Glomerular visceral epithelial cell (primary cell): ENCODE measurements around the gene RIBC2.
"Not testable (repeated sequence)": the region's sequence is repeated elsewhere in the genome, so short reads cannot be mapped to it uniquely, and the experiment has no call there.

ENCODE experiments used
- DNase-seq: peaks from one replicate; pipeline ENCODE4 v3.0.0-alpha.2; 2016; ENCODE audit errors: extremely low spot score

RIBC2 gene, protein sequence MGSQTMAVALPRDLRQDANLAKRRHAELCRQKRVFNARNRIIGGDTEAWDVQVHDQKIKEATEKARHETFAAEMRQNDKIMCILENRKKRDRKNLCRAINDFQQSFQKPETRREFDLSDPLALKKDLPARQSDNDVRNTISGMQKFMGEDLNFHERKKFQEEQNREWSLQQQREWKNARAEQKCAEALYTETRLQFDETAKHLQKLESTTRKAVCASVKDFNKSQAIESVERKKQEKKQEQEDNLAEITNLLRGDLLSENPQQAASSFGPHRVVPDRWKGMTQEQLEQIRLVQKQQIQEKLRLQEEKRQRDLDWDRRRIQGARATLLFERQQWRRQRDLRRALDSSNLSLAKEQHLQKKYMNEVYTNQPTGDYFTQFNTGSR

DNA sequence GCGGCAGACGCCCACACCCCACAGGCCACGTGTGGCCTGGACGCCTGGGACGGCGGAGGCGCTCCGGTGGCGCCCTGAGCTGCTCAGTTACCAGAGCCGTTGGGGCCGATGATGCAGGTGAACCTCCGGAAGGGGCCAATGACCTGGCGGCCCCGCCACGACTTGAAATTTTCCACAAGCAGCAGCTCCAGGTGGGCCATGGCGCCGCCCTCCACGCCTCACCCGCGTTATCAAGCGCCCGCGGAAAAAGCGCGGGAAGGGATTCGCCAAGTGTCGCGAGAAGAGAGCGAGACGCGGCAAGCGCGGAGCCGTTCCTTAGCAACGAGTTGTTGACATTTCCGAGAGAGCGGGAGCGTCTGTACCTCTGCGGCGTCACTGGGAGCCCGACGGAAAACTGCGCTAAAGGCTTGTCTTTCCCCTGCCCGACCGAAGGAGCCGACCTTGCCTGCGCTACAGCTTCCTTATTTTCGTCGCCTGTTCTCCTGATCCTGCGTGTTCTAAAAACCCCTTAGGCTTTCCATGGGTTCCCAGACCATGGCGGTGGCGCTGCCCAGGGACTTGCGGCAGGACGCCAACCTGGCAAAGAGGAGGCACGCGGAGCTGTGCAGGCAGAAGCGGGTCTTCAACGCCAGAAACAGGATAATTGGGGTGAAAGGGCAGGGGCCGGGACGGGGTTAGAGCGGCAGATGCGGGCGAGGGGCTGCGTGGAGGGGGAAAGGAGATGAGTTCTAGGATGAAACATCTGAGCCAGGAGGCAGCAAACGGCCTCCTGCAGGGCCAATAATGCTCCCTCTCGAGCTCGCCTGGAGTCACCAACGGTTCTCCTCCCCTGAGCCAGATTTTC lies at the start of gene RIBC2, which contains the start of gene SMC1B:
Gene RIBC2, plus strand, starts transcription at position 326 of the 844 bp plus-strand sequence. Its CDS starts 194 bp downstream, at position 520.
Gene SMC1B, minus strand, starts transcription at position 232 of the 844 bp plus-strand sequence. Its CDS starts 32 bp downstream, at position 200.
- DNase-seq: peak; percentile 45

DNA sequence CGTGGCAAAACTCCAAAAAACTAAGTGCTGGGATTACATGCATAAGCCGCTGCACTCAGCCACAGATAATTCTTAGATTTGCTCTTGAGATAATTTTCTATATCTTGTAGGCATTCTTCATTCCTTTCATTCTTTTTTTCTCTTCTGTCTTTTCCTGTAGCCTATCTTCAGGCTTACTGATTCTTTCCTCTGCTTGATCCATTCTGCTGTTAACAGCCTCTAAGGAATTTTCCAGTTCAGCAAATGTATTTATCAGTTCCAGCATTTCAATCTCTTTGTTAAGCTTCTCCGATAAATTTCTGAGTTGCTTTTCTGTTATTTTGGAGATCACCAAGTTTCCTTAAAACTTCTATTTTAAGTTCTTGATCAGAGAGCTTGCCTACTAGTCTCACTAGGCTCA lies 46.8 kb upstream of the RIBC2 start:
- DNase-seq: no peak

DNA sequence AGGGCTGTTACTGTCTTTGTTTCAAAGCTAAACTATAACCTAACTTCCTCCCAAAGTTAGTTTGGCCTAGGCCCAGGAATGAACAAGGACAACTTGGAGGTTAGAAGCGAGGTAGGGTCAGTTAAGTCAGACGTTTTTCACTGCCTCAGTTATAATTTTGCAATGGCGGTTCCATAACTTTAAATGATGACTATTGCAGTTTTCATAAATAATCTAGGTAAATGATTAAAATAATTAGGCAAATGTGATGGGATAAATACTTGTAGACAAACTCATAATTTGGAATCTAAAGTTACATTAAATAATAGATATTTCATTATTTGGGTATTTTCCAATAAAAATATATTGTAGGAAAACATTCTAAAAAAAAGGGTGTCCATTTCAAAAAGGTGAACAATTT lies 39.9 kb upstream of the RIBC2 start:
- not testable (repeated sequence) for DNase-seq

DNA sequence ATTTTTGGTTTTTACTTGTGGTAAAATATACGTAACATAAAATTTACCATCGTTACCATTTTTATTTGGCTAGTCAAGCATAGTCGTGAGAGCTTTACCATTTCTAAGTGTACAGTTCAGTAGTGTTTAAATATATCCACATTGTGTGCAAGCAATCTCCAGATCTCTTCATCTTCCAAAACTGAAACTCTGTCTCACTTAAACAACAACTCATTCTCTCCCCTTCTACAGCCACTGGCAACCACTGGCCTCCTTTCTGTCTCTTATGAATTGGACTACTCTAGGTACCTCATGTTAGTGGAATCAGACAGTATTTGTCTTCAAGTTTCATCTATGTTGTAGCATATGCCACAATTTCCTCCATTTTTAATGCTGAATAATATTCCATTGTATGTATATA lies 37.5 kb upstream of the RIBC2 start:
- DNase-seq: no peak

DNA sequence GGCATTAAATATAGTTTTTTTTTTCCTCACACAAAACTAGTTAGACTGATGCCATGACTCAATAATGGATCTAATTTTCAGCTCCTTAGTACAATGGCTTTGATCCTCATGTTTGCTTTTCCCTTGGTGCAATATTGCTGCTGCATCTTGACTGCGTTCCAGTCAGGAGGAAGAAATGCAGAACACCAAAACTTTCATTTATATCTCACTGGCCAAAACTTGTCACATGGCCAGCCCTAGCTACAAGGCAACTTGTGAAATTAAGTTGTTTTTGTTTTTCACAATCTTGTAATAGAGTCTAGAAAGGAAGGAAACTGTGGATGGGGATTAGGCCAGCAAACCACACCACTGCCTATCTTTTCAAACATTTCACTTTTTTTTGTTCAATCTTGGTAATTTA lies 36.8 kb upstream of the RIBC2 start:
- no peak for DNase-seq

DNA sequence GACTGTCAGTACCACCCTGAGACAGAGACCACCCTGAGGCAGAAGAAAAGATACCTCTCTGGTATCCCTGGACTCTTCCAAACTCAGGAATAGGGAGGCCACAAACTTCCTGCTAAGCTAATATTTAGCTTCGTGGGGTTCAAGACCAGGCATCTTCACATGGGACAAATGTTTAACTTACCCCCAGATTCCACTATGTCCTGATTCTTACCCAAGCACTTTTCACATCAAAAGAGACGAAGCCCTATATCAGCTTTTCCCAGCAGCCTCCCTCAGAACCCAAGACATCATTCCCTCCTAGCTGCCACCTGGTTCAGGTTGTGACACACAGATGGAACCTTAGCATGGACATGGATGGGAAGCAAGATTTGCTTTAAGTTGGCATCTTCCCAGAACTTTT lies 32.1 kb upstream of the RIBC2 start:
- no peak for DNase-seq

DNA sequence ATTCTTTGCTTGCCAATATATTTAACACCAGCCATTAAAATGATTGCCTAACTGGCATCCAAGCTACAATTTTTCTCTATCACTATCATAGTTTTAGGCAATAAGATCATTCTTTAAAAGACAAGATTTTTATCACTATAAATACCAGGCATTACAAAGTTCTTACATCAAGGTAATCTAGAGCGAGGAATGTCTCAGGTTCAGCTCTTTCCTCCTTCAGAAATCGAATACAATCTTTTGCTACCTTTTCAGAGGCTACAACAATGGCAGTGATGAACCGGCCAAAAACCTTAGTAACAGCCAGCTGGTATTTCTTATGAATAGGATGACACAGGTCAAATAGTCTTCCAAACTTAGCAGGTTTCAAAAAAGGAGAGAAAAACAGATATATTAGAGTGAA lies 23.9 kb upstream of the RIBC2 start:
- no peak for DNase-seq

DNA sequence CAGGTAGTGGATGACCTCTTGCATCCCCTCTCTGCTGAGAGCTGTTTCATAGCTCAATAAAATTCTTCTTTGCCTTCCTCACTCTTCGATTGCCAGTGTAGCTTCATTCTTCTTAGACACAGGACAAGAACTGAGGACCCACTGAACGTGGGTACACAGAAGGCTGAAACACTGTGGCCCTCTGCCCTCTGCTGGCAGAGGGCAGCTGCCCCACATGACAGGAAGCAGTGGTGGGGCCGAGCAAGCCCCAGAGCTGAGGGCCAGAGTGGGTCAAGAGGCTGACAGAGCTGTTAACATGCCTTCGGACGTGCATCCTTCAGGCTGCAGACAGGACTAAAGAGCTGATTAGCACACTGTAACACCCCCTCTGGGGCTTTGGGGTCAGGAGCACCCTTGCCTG lies 15.7 kb upstream of the RIBC2 start:
- DNase-seq: no peak

DNA sequence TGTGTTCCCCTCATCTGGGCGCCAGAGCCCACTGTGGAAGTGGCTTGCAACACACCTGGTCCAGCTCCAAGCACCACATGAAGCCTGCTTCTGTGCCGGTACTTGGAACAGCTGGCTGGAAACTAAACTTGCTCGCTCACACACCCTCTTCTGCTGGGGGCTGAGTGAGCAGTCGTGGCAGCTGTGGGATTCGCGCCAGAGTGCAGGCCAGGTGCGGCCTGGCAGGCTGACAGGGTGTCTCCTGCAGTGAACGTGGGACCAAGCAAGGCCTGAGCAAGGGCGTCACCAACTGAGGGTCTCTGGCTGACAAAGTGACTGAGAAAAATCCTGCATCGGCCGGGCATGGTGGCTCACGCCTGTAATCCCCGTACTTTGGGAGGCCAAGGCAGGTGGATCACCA lies 15.3 kb upstream of the RIBC2 start:
- no peak for DNase-seq

DNA sequence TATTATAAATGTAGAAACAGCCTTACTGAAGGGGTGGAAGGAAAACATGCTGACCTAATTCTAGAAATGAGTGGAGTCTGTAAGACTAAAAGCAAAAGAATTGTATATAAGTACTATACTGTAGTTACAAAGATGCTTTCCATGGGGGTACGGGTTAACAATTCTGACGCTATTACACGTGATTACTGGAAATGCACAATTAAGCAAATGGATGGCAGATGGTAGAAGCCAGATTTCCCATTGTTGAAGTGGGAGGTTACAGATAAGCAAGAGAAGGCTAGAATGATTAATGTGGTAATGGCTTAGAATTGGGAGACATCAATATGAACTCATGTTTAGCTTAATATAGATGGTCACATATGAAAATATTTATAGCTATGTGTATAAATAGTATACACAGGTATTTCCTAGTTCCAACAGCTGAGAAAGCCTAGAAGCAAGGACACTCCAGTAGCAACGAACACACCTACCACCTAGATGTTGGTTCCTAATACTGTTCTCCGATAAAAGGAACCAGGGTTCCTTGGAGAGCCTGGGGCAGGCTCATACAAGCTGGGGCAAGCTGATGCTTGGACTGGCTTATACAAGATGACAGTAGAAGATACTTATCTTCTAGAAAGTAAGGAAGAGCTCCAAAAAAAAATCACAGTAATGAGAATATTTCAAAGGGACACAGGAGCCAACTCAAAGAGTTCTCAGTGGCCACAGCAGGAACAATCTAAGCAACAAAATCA lies 13.6 kb upstream of the RIBC2 start:
- no peak for DNase-seq

DNA sequence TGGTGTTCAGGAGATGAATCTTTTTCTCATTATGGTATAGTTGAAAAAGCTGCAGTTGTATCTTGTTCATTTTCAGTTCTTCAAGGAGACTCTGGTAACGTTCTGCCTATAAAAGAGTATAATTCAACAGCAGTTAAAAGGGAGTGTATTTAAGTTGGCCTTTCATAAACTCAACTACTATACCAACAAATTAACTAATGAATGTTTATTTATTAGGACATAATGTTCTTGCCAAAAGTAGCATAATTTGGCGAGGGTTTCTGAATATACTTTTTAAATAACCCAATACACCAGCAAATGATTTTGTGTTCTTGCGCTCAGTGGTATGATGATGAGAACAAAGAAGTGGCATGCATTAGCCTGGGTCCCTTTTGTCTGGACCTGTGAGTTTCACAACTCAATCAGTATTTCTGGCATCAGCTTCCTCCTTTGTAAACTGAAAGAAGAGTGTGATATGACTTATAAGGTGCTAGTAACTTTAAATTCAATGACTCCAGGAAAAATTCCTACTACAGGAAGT lies 11.0 kb upstream of the RIBC2 start:
- DNase-seq: no peak

DNA sequence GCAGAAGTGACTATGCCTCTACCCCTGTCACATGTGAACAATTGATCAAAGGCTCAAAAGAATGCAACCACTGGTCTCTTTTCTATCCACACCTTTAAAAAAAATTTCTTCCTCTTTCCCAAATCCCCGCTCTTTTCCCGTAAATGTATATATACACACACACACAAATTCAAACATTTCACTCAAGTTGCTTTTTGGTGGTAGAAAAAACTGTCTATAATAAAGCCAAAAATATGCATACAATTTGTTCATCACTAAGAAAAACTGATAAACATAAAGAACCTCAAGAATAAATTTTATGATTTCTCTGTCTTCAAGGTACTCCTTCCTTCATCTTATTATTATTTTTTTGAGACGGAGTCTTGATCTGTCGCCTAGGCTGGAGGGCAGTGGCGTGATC lies 5.7 kb upstream of the RIBC2 start:
- DNase-seq: no peak

DNA sequence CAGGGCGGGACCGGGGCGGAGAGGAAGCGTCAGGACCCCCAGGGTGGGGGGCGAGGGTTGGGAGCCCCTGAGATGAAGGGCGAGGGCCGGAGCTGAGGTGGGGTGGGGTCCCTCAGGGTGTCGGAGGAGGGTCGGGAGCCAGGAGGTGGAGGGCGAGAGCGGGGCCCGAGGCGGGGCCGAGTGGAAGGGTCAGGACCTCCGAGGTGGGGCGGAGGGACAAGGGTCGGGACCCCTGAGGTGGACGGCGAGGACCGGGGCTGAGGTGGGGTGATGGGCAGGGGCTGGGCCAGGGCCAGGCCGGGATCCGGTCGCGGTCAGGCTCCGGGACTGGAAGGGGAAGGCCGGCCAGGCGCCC lies 503 bp upstream of the RIBC2 start:
- no peak for DNase-seq

DNA sequence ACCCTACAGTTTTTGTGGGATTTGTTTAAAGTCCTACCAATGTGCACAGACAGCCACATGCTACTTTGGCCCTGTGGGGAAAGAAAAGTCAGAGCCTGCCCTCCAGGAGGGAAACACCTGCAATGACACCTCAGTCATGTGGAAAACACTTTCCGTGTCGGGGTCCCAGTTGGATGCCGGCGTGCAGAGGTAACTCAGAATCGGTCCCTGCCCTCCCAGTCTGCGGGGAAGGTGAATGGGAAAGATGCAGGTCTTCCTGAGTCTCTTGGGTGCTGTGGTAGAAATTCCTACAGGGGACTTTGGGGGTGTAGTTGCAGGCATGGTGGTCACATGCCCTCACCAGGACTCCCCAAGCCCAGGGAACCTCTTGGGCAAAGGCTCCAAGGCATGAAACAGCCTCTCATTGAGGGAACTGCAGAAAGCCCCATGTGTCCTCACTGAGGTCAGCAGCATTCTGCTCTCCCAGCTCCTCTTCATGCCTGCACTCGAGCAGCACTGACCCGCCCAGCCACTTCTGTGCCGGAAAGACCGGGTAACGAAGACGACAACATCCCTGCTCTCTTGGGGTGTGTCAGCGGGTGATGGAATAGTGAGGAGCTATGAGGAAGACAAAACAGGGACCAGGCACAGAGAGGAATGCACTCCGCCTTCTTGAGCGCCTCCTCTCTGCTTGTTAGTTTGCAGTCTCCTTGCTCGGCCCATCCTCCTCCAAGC lies 4.7 kb downstream of the RIBC2 start:
- DNase-seq: no peak

DNA sequence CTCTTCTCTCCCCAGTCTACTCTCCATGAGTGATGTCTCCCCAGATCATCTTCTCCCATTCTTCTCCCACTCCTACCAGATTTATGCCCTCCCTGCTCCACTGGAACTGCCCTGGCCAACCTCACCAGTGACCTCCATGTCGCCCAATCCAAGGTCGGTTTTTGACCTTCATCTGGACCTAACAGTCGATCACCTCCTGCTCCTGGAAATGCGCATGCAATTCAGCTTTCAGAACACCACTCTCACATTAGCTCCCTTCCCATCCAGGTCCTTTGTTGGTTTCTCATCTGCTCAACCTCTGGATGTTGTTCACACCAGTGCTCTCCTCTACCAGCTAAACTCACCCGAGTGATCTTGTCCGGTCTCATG lies 5.3 kb downstream of the RIBC2 start:
- no peak for DNase-seq

DNA sequence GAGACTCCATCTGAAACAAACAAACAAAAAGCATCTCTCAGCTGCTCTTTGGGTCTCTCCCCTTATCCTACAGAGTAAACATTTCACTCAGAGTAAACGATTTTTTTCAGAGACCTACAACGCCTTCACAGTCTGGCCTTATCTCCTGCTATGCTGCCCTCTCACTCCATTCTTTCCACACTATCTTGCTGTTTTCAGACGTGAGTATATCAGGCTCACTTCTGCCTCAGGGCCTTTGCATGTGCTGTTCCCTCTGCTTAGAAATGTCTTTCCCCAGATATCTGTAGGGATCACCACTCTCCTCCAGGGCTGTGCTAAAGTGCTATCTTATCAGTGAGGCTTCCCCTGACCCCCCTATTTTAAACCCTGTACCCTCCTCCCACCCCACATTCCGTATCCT lies 6.5 kb downstream of the RIBC2 start:
- no peak for DNase-seq

DNA sequence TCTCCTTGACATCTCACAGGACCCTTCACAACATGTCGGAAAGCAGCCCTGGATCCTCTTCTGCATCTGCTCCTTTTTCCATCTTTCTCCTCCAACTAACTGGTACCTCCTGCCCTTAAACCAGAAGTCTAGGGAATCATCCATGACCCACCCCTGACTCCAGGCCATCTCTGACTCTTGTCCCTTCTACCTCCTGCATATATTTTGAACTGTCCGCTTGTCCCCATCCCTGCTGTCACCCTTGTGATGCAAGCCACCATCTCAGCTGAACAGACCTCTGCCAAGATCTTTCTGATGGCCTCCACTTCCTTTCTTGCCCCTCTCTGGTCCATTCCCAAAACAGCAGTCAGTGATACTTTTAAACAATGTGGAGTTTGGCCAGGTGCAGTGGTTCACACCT lies 7.0 kb downstream of the RIBC2 start:
- no peak for DNase-seq

DNA sequence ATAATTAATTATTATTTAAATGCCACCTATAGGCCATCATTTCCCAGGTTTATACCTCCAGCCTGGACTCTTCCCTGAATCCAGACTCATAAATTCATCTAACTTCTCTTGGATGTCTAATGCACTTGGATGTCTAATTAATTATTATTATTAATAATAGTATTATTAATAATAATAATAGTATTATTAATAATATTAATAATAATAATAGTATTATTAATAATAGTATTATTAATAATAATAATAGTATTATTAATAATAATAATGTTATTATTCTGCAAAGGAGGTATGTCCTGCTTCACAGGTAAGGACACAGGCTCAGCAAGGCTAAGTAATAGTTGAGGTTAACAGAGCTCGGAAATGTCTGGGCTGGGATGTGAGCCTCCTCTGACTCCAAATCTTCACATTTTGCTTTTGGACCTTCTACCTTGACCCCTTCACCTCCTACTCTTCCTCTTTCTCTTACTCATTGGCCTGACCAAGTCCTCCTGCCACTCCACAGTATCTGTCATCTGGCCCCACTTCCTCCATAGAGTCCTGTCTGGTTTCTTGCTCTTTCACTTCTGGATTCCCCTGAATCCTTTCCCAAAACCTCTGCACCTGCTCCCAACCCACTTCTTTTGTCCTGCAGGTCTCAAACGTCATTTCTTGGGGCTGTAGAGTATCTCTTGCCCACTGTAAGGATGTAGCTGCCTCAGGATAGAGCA lies 8.0 kb downstream of the RIBC2 start:
- no peak for DNase-seq

DNA sequence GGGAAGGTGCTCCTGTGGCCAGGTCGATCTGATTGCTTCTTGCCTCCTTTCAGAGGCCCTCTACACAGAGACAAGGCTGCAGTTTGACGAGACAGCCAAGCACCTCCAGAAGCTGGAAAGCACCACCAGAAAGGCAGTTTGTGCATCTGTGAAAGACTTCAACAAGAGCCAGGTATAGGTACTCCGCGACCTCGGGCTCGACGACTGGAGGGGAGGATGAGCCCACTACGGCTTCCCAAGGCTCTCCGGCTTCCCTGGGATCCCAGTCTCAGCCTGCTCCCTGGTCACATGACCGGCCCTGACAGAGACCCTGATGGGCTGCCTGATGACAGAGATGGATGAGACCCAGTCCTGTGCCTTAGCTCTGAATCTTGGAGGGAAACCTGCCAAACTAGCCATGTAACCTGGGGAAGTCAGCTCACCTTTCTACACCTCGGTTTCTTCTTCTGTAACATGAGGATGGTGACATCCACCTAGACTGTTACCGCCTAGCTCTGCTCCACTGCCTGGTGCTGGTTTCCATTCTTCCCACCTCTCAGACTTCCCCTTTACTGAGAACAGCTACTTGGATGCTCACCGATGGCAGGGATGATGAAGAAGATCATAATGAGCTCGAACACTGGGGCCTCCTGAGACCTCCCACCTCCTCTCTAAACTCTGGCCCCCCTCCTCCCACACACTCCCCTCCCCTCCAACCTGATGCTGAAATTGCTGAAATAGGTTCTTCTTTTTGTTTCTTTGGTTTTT lies 8.9 kb downstream of the RIBC2 start:
- DNase-seq: no peak

DNA sequence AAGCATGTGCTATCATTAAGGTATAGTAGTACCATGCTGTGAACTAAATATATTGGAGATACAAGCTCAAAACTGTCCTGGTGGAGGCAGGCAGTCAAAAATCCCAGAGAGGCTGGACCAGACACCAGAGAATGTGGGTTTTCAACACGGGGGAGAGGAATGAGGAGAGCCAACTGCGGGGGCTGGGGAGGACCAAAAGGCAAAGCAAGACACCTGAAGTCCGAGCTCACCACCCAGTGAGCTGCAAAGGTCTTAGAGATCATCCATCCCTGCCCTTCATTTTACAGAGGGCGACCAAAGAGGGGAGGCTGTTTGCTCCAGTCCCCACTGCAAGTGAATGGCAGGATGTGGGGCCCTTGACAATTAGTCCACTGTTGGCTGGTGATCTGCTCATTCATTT lies 10.0 kb downstream of the RIBC2 start:
- DNase-seq: no peak
